Measurements from ENCODE around the gene APIP.

Gene APIP

DNA sequence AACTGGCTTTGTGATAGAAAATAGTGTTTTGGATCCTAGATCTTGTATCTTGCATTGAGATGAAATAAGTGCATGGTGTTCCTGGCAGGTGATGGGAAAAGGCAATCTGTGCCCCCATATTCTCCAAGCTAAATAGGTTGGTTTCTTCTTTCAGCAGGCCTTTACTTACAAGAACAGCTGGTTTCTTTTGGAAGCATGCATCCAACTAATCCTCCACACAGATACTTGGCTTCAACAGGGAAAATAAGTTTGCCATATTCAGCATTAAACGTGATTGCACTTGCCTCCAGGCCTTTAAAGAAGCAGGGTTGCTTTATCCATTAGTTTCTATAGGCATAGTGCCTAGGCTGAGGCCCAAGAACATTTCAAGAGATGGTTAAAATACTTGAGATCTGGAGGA lies 59.9 kb downstream of the APIP start (continued):
- TF ChIP-seq, protein P1, sequence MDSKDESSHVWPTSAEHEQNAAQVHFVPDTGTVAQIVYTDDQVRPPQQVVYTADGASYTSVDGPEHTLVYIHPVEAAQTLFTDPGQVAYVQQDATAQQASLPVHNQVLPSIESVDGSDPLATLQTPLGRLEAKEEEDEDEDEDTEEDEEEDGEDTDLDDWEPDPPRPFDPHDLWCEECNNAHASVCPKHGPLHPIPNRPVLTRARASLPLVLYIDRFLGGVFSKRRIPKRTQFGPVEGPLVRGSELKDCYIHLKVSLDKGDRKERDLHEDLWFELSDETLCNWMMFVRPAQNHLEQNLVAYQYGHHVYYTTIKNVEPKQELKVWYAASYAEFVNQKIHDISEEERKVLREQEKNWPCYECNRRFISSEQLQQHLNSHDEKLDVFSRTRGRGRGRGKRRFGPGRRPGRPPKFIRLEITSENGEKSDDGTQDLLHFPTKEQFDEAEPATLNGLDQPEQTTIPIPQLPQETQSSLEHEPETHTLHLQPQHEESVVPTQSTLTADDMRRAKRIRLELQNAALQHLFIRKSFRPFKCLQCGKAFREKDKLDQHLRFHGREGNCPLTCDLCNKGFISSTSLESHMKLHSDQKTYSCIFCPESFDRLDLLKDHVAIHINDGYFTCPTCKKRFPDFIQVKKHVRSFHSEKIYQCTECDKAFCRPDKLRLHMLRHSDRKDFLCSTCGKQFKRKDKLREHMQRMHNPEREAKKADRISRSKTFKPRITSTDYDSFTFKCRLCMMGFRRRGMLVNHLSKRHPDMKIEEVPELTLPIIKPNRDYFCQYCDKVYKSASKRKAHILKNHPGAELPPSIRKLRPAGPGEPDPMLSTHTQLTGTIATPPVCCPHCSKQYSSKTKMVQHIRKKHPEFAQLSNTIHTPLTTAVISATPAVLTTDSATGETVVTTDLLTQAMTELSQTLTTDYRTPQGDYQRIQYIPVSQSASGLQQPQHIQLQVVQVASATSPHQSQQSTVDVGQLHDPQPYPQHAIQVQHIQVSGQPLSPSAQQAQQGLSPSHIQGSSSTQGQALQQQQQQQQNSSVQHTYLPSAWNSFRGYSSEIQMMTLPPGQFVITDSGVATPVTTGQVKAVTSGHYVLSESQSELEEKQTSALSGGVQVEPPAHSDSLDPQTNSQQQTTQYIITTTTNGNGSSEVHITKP (tag by site-specific recombination; IDR thresholded peaks at IDR 0.05), result no peak
- TF ChIP-seq ZNF629 (tag by site-specific recombination; IDR thresholded peaks at IDR 0.05) (no peak), GLIS1 (tag by site-specific recombination; IDR thresholded peaks at IDR 0.05) (no peak), ZNF223 (tag by site-specific recombination; IDR thresholded peaks at IDR 0.05) (no peak), ZNF19 (tag by site-specific recombination; IDR thresholded peaks at IDR 0.05; ENCODE audit: low read depth) (no peak), SP3 (tag by site-specific recombination; IDR thresholded peaks at IDR 0.05) (no peak), ZNF121 (tag by site-specific recombination; IDR thresholded peaks at IDR 0.05) (no peak)
- TF ChIP-seq, protein P2, sequence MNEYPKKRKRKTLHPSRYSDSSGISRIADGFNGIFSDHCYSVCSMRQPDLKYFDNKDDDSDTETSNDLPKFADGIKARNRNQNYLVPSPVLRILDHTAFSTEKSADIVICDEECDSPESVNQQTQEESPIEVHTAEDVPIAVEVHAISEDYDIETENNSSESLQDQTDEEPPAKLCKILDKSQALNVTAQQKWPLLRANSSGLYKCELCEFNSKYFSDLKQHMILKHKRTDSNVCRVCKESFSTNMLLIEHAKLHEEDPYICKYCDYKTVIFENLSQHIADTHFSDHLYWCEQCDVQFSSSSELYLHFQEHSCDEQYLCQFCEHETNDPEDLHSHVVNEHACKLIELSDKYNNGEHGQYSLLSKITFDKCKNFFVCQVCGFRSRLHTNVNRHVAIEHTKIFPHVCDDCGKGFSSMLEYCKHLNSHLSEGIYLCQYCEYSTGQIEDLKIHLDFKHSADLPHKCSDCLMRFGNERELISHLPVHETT (tag by site-specific recombination; IDR thresholded peaks at IDR 0.05), result no peak

DNA sequence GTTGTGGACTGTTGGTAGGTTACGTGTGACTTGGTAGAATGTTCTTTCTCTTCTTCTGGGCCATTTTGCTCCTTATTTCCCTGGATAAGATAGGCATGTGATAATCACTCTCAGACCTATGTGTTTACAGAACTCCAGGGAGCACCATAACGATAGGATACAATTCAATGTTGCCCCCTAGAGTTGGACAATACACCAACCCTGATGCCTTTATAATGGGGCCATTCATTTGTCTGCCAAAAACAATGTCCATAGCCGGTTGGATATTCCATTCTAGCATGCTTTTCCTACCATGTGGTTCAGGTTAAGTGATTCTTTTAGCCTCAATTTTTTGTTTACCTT lies 60.5 kb downstream of the APIP start:
- TF ChIP-seq ZNF274 (IDR thresholded peaks at IDR 0.05; ENCODE audit: low read length) (no peak), ZNF274 (tag by site-specific recombination; IDR thresholded peaks at IDR 0.05; ENCODE audit: borderline replicate concordance) (no peak), ZNF155 (tag by site-specific recombination; IDR thresholded peaks at IDR 0.05) (no peak), ZBTB20 (tag by site-specific recombination; IDR thresholded peaks at IDR 0.05) (no peak), KLF1 (tag by site-specific recombination; IDR thresholded peaks at IDR 0.05) (no peak), ZNF514 (tag by site-specific recombination; IDR thresholded peaks at IDR 0.05) (no peak), ZNF785 (tag by site-specific recombination; IDR thresholded peaks at IDR 0.05) (no peak), ZBTB21 (tag by site-specific recombination; IDR thresholded peaks at IDR 0.05) (no peak), ZNF394 (tag by site-specific recombination; IDR thresholded peaks at IDR 0.05; ENCODE audit: borderline replicate concordance) (no peak)
- TF ChIP-seq, protein P3, sequence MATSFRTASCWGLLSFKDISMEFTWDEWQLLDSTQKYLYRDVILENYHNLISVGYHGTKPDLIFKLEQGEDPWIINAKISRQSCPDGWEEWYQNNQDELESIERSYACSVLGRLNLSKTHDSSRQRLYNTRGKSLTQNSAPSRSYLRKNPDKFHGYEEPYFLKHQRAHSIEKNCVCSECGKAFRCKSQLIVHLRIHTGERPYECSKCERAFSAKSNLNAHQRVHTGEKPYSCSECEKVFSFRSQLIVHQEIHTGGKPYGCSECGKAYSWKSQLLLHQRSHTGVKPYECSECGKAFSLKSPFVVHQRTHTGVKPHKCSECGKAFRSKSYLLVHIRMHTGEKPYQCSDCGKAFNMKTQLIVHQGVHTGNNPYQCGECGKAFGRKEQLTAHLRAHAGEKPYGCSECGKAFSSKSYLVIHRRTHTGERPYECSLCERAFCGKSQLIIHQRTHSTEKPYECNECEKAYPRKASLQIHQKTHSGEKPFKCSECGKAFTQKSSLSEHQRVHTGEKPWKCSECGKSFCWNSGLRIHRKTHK (tag by site-specific recombination; IDR thresholded peaks at IDR 0.05), result no peak
- TF ChIP-seq, protein P4, sequence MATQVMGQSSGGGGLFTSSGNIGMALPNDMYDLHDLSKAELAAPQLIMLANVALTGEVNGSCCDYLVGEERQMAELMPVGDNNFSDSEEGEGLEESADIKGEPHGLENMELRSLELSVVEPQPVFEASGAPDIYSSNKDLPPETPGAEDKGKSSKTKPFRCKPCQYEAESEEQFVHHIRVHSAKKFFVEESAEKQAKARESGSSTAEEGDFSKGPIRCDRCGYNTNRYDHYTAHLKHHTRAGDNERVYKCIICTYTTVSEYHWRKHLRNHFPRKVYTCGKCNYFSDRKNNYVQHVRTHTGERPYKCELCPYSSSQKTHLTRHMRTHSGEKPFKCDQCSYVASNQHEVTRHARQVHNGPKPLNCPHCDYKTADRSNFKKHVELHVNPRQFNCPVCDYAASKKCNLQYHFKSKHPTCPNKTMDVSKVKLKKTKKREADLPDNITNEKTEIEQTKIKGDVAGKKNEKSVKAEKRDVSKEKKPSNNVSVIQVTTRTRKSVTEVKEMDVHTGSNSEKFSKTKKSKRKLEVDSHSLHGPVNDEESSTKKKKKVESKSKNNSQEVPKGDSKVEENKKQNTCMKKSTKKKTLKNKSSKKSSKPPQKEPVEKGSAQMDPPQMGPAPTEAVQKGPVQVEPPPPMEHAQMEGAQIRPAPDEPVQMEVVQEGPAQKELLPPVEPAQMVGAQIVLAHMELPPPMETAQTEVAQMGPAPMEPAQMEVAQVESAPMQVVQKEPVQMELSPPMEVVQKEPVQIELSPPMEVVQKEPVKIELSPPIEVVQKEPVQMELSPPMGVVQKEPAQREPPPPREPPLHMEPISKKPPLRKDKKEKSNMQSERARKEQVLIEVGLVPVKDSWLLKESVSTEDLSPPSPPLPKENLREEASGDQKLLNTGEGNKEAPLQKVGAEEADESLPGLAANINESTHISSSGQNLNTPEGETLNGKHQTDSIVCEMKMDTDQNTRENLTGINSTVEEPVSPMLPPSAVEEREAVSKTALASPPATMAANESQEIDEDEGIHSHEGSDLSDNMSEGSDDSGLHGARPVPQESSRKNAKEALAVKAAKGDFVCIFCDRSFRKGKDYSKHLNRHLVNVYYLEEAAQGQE (tag by site-specific recombination; IDR thresholded peaks at IDR 0.05), result no peak
- no peak overlapping the region for H3K27ac ChIP-seq (ENCODE audit: extremely low read depth, low read depth, low read length)
- CTCF ChIA-PET, result interaction anchor here (0.7 kb wide), 1 partner anchor 548 kb away, joined by 4 read pairs; no protein-coding TSS in a partner anchor
- no peaks in the 10 kb centered on the region for H3K9me3 ChIP-seq (ENCODE audit: control insufficient read depth, insufficient read depth, low read depth, low read length)
- POLR2A ChIA-PET, result no interaction called here
- no peak overlapping the region for H3K4me3 ChIP-seq (ENCODE audit: low read depth, low read length)
- H3K36me3 ChIP-seq (ENCODE audit: control insufficient read depth in 2 of 2, insufficient read depth in 1 of 2, low read length in 2 of 2), result no peaks in the 10 kb centered on the region
- no peaks in the 10 kb centered on the region for H3K4me1 ChIP-seq (ENCODE audit: control insufficient read depth, insufficient read depth, low read length)
